ENCODE results near the gene MVP. TPM values are rescaled to one million over a fixed set of nuclear protein-coding genes. Genes with fewer than 3 reads are reported as not detected.

The MVP gene
- total RNA-seq, 2 donors from 2014 or later = 44.4 to 77.9 TPM

GRCh38 chr16:29839822-29840221 is 19.6 kb downstream of the MVP start:
- no peak for DNase-seq (ENCODE audit: low spot score)
- TF ChIP-seq CTCF (IDR thresholded peaks at IDR 0.05) = no peak
- Histone ChIP-seq H3K4me1 (no peaks in the 10 kb centered on the region), H3K27ac (no peak overlapping the region), H3K27me3 (no peaks in the 10 kb centered on the region), H3K36me3 (peaks cover 85% of the 10 kb centered on the region), H3K9me3 (no peaks in the 10 kb centered on the region), H3K4me3 (no peak overlapping the region)

GRCh38 chr16:29840240-29840639 is 20.0 kb downstream of the MVP start:
- no peaks in the 10 kb centered on the region for H3K9me3 ChIP-seq
- DNase-seq (ENCODE audit: low spot score) = no peak
- no peak overlapping the region for H3K27ac ChIP-seq
- no peaks in the 10 kb centered on the region for H3K4me1 ChIP-seq
- TF ChIP-seq CTCF (IDR thresholded peaks at IDR 0.05) = no peak
- H3K4me3 ChIP-seq = no peak overlapping the region
- no peaks in the 10 kb centered on the region for H3K27me3 ChIP-seq
- peaks cover 86% of the 10 kb centered on the region for H3K36me3 ChIP-seq

- no peaks in the 10 kb centered on the region for H3K27me3 ChIP-seq
- H3K9me3 ChIP-seq = no peaks in the 10 kb centered on the region
- H3K4me3 ChIP-seq = no peak overlapping the region
- DNase-seq (ENCODE audit: low spot score) = no peak
- no peak overlapping the region for H3K27ac ChIP-seq
- peaks cover 84% of the 10 kb centered on the region for H3K36me3 ChIP-seq
- H3K4me1 ChIP-seq = no peaks in the 10 kb centered on the region
- no peak for TF ChIP-seq CTCF (IDR thresholded peaks at IDR 0.05)
Measured at GRCh38 chr16:29841631-29842030, 21.4 kb downstream of the MVP start.

- H3K27me3 ChIP-seq = no peaks in the 10 kb centered on the region
- H3K36me3 ChIP-seq = peaks cover 86% of the 10 kb centered on the region
- no peaks in the 10 kb centered on the region for H3K9me3 ChIP-seq
- no peak overlapping the region for H3K27ac ChIP-seq
- no peak for DNase-seq (ENCODE audit: low spot score)
- no peak overlapping the region for H3K4me3 ChIP-seq
- H3K4me1 ChIP-seq = no peaks in the 10 kb centered on the region
- no peak for TF ChIP-seq CTCF (IDR thresholded peaks at IDR 0.05)
Measured at GRCh38 chr16:29842732-29843346, 22.6 kb downstream of the MVP start.

GRCh38 chr16:29843931-29844330 is 23.7 kb downstream of the MVP start:
- H3K27ac ChIP-seq = no peak overlapping the region
- no peaks in the 10 kb centered on the region for H3K27me3 ChIP-seq
- DNase-seq (ENCODE audit: low spot score) = no peak
- no peak overlapping the region for H3K4me3 ChIP-seq
- peaks cover 83% of the 10 kb centered on the region for H3K36me3 ChIP-seq
- no peaks in the 10 kb centered on the region for H3K9me3 ChIP-seq
- H3K4me1 ChIP-seq = no peaks in the 10 kb centered on the region
- no peak for TF ChIP-seq CTCF (IDR thresholded peaks at IDR 0.05)
